DOHH2 (cell line): ENCODE results near the gene MIGA2.
A peak's percentile ranks its signal among the peaks of the same experiment; 100 is the strongest.
"Not testable (repeated sequence)": the region's sequence is repeated elsewhere in the genome, so short reads cannot be mapped to it uniquely, and the experiment has no call there.

Source experiments
- H3F3A ChIP-seq: fragments of 200-600 bp; sonication (generic), shearing (Covaris generic); 2 replicates; pipeline ENCODE4 v1.6.0; 2016; ENCODE audit warnings: antibody characterized with exemption, mild to moderate bottlenecking; ENCODE audit not compliant: control insufficient read depth, insufficient read depth
- H3K27ac ChIP-seq: fragments of 200-600 bp; sonication (generic); 2 replicates; pipeline ENCODE4 v1.5.1; 2014; ENCODE audit warnings: low read depth, mild to moderate bottlenecking, low read length, moderate library complexity
- H3K27me3 ChIP-seq: fragments of 200-600 bp; sonication (generic); 2 replicates; pipeline ENCODE4 v1.6.1; 2014; ENCODE audit warnings: mild to moderate bottlenecking, low read length, mixed read lengths; ENCODE audit not compliant: control insufficient read depth
- H3K36me3 ChIP-seq: fragments of 200-600 bp; sonication (generic); 2 replicates; pipeline ENCODE4 v1.6.1; 2014; ENCODE audit warnings: mild to moderate bottlenecking, low read length, moderate library complexity, mixed read lengths; ENCODE audit not compliant: control insufficient read depth
- H3K4me1 ChIP-seq: fragments of 200-600 bp; sonication (generic); 2 replicates; pipeline ENCODE4 v1.6.1; 2014; ENCODE audit warnings: mild to moderate bottlenecking, low read length, mixed read lengths; ENCODE audit not compliant: control insufficient read depth
- H3K4me2 ChIP-seq: fragments of 200-600 bp; sonication (generic); 2 replicates; pipeline ENCODE4 v1.6.0; 2014; ENCODE audit warnings: mild to moderate bottlenecking, low read length, moderate library complexity
- H3K4me3 ChIP-seq: fragments of 200-600 bp; sonication (generic); 2 replicates; pipeline ENCODE4 v1.5.1; 2014; ENCODE audit warnings: mild to moderate bottlenecking, low read length, mixed read lengths
- H3K79me2 ChIP-seq: fragments of 200-600 bp; sonication (generic); 2 replicates; pipeline ENCODE4 v1.6.1; 2014; ENCODE audit warnings: mild to moderate bottlenecking, low read length, mixed read lengths; ENCODE audit not compliant: control insufficient read depth
- H3K9me2 ChIP-seq: fragments of 200-600 bp; sonication (generic); replicated peaks from 2 replicates; pipeline ENCODE4 v1.6.1; 2014; ENCODE audit warnings: mild to moderate bottlenecking, low read length, mixed read lengths; ENCODE audit not compliant: control insufficient read depth
- H3K9me3 ChIP-seq: fragments of 200-600 bp; sonication (generic); 2 replicates; pipeline ENCODE4 v1.6.1; 2014; ENCODE audit warnings: antibody characterized with exemption, low read length, mixed read lengths; ENCODE audit not compliant: control insufficient read depth, insufficient read depth
- H4K20me1 ChIP-seq: fragments of 200-600 bp; sonication (generic); 2 replicates; pipeline ENCODE4 v1.6.0; 2014; ENCODE audit warnings: low read depth, mild to moderate bottlenecking, antibody characterized with exemption, low read length, moderate library complexity; ENCODE audit not compliant: control insufficient read depth, insufficient read depth
- EZH2phosphoT487 ChIP-seq: fragments of 200-600 bp; sonication (generic); IDR thresholded peaks from 2 replicates; pipeline ENCODE4 v1.6.1; 2017; ENCODE audit warnings: borderline replicate concordance, mild to moderate bottlenecking, antibody characterized with exemption, low read length, moderate library complexity, mixed read lengths
- TF ChIP-seq, protein P1 (sequence below): fragments of 200-600 bp; sonication (generic); IDR thresholded peaks from one replicate; pipeline ENCODE4 v1.5.1; 2014; ENCODE audit warnings: antibody characterized with exemption, mild to moderate bottlenecking, low read depth, low read length; ENCODE audit not compliant: poor library complexity, severe bottlenecking

MIGA2 gene

DNA sequence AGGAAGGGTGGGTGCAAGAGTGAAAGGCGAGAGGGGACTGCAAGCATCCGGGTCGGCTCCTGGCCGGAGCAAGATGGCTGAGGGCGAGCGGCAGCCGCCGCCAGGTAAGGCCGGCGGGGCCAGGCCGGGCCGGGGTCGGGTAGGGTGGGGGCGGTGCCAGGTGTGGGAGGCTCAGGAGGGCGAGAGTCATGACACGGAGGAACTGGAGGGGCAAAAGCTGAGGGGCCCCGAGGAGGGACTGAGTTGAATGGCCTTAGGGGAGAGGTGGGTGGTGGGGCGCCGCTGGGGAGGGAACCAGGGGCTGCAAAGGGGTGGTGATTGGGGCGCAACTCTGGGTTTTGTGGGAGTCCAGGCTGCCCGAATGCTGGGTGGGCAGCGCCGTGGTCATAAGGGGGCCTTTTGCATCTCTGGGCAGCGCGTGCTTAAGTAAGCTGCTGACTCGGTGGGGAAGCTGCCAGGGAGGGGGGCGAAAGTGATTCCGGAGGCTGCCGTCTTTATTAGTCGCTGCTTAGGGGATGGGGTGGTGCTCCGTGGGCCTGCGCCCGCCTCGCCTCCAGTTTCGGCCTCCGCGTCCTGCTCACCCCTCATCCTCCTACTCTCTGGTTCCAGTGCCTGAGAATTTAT lies 75.2 kb downstream of the MIGA2 start:
- Histone ChIP-seq H3K27me3 (peaks cover 7% of the 10 kb centered on the region; the same call in 1 of the 2 replicates), H3K79me2 (peaks cover 50% of the 10 kb centered on the region), H3F3A (peaks cover 5% of the 10 kb centered on the region), H3K9me3 (no peaks in the 10 kb centered on the region), H3K27ac (peak overlapping the region; percentile 76), H3K4me1 (peaks cover 25% of the 10 kb centered on the region), H3K4me3 (peak overlapping the region; percentile 82), H3K4me2 (peak overlapping the region; percentile 98), H4K20me1 (no peaks in the 10 kb centered on the region; the same call in 1 of the 2 replicates), H3K36me3 (no peaks in the 10 kb centered on the region), H3K9me2 (no peaks in the 10 kb centered on the region)
- no peak for TF ChIP-seq EZH2phosphoT487
- TF ChIP-seq, protein P1, sequence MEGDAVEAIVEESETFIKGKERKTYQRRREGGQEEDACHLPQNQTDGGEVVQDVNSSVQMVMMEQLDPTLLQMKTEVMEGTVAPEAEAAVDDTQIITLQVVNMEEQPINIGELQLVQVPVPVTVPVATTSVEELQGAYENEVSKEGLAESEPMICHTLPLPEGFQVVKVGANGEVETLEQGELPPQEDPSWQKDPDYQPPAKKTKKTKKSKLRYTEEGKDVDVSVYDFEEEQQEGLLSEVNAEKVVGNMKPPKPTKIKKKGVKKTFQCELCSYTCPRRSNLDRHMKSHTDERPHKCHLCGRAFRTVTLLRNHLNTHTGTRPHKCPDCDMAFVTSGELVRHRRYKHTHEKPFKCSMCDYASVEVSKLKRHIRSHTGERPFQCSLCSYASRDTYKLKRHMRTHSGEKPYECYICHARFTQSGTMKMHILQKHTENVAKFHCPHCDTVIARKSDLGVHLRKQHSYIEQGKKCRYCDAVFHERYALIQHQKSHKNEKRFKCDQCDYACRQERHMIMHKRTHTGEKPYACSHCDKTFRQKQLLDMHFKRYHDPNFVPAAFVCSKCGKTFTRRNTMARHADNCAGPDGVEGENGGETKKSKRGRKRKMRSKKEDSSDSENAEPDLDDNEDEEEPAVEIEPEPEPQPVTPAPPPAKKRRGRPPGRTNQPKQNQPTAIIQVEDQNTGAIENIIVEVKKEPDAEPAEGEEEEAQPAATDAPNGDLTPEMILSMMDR, result no peak

DNA sequence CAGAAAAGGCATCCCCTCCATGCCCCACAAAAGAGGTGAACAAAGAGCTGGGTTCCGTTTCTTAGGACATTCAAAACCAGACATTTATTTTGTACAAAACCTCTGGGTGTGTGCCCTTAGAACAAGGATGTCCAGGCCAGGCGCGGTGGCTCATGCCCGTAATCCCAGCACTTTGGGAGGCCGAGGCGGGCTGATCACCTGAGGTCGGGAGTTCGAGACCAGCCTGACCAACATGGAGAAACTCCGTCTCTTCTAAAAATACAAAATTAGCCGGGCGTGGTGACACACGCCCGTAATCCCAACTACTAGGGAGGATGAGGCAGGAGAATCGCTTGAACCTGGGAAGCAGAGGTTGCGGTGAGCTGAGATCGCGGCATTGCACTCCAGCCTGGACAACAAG lies 76.1 kb downstream of the MIGA2 start:
- Histone ChIP-seq H3K4me1 (peaks cover 25% of the 10 kb centered on the region), H3K4me2 (peak overlapping the region; percentile 98), H3K79me2 (peaks cover 59% of the 10 kb centered on the region), H3K4me3 (peak overlapping the region; percentile 82)
- not testable (repeated sequence) for H3F3A ChIP-seq, H3K9me3 ChIP-seq, H3K9me2 ChIP-seq, H4K20me1 ChIP-seq, H3K36me3 ChIP-seq, H3K27ac ChIP-seq, H3K27me3 ChIP-seq

DNA sequence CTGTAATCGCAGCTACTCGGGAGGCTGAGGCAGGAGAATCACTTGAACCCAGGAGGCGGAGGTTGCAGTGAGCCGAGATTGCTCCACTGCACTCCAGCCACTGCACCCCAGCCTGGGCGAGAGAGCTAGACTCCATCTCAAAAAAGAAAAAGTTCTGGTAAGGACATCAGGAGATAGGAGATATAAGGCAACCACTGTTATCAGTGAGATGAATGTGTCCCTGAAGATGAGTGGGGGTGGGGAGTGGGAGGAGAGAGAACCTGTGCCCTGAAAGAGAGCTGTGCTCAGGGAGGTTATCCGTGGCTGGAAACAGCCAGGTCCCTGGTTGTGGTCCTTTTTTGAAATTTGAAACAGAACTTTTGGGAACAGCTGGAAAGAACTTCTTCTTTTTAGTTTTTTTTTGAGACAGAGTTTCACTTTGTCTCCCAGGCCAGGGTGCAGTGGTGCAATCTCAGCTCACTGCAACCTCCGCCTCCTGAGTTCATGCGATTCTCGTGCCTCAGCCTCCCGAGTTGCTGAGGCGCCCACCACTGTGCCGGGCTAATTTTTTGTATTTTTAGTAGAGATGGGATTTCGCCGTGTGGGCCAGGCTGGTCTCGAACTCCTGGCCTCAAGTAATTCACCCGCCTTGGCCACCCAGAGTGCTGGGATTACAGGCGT lies 77.3 kb downstream of the MIGA2 start:
- Histone ChIP-seq H3K27ac (no peak overlapping the region), H3K4me2 (peak overlapping the region; percentile 32), H3K4me1 (peaks cover 25% of the 10 kb centered on the region), H3K79me2 (peaks cover 67% of the 10 kb centered on the region), H3K9me3 (no peaks in the 10 kb centered on the region), H4K20me1 (no peaks in the 10 kb centered on the region; the same call in 1 of the 2 replicates), H3K27me3 (peaks cover 2% of the 10 kb centered on the region; the same call in 1 of the 2 replicates), H3K4me3 (0 out of 2 replicates have a peak overlapping the region, but pooled peaks have one; percentile 13), H3F3A (peaks cover 5% of the 10 kb centered on the region), H3K9me2 (no peaks in the 10 kb centered on the region), H3K36me3 (no peaks in the 10 kb centered on the region)
- TF ChIP-seq EZH2phosphoT487, result no peak
- TF ChIP-seq, protein P1, result no peak

DNA sequence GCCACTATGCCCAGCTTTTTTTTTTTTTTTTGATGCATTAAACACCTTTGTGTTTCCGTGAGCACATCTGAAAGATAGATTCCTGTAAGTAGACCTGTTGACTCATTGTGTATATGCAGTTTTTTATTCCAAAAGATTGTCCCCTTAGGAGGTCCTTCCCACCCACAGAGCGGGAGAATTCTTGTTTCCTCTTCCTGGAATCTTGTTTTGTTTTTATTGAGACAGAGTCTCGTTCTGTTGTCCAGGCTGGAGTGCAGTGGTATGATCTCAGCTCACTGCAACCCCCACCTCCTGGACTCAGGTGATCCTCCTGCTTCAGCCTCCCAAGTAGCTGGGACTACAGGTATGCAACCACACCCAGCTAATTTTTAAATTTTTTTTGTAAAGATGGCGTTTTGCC lies 82.4 kb downstream of the MIGA2 start:
- Histone ChIP-seq H4K20me1 (no peaks in the 10 kb centered on the region; the same call in 1 of the 2 replicates), H3K4me2 (no peak overlapping the region), H3K27me3 (no peaks in the 10 kb centered on the region), H3K79me2 (peaks cover 55% of the 10 kb centered on the region), H3K4me1 (peaks cover 4% of the 10 kb centered on the region), H3K9me3 (no peaks in the 10 kb centered on the region), H3K4me3 (no peak overlapping the region), H3K36me3 (peaks cover 24% of the 10 kb centered on the region), H3K27ac (no peak overlapping the region), H3F3A (peaks cover 4% of the 10 kb centered on the region; the same call in 1 of the 2 replicates), H3K9me2 (no peaks in the 10 kb centered on the region)
- TF ChIP-seq, protein P1, result no peak
- no peak for TF ChIP-seq EZH2phosphoT487
